Keratinocyte (primary cell): ENCODE measurements around the gene MYBPC1. TPM values are rescaled to one million over a fixed set of nuclear protein-coding genes. Genes with fewer than 3 reads are reported as not detected.

ENCODE experiments used
- DNase-seq: peaks from one replicate; pipeline ENCODE4 v3.0.0-alpha.2; 2011; ENCODE audit warnings: low read depth, missing footprints, low spot score
- FAIRE-seq: peaks from 2 replicates; lab custom pipeline; 2011; peaks lifted over from hg19 to GRCh38; lab: Jason Lieb, UNC
- H2AFZ ChIP-seq: 2 replicates; pipeline ENCODE4 v1.6.0; 2012; ENCODE audit warnings: low read length, control low read depth, inconsistent platforms; ENCODE audit not compliant: control insufficient read depth
- H3K27ac ChIP-seq: 2 replicates; pipeline ENCODE4 v1.5.1; 2011; ENCODE audit warnings: low read length; ENCODE audit not compliant: control insufficient read depth, insufficient read depth
- H3K27me3 ChIP-seq: 3 replicates; pipeline ENCODE4 v1.6.0; 2011; ENCODE audit warnings: low read length; ENCODE audit not compliant: control insufficient read depth, insufficient read depth; ENCODE audit errors: extremely low read depth
- H3K36me3 ChIP-seq, 2 experiments: 2 replicates in 1 of 2; 3 replicates in 1 of 2; pipeline ENCODE4 v1.5.1; 2011; ENCODE audit warnings: low read length in 2 of 2, mild to moderate bottlenecking in 1 of 2; ENCODE audit not compliant: control insufficient read depth in 2 of 2, insufficient read depth in 2 of 2; ENCODE audit errors: extremely low read depth in 1 of 2
- H3K4me1 ChIP-seq: 3 replicates; pipeline ENCODE4 v1.5.1; 2011; ENCODE audit warnings: low read length; ENCODE audit not compliant: control insufficient read depth, insufficient read depth; ENCODE audit errors: extremely low read depth
- H3K4me2 ChIP-seq: 3 replicates; pipeline ENCODE4 v1.6.0; 2011; ENCODE audit warnings: low read depth, low read length; ENCODE audit not compliant: control insufficient read depth, insufficient read depth; ENCODE audit errors: extremely low read depth
- H3K4me3 ChIP-seq, 3 experiments: fragments of 200-600 bp in 1 of 3; sonication (generic) in 1 of 3; 2 replicates in 2 of 3; 3 replicates in 1 of 3; pipeline ENCODE4 v1.5.1; 2011 to 2016; ENCODE audit warnings: low read length in 3 of 3, mild to moderate bottlenecking in 3 of 3, control low read depth in 2 of 3, inconsistent platforms in 1 of 3, low read depth in 1 of 3, mixed read lengths in 1 of 3, mixed run types in 1 of 3, moderate library complexity in 1 of 3; ENCODE audit not compliant: control insufficient read depth in 2 of 3, insufficient read depth in 2 of 3; ENCODE audit errors: extremely low read depth in 1 of 3
- H3K79me2 ChIP-seq: 2 replicates; pipeline ENCODE4 v1.6.0; 2012; ENCODE audit warnings: low read length; ENCODE audit not compliant: control insufficient read depth, insufficient read depth
- H3K9ac ChIP-seq: 3 replicates; pipeline ENCODE4 v1.6.0; 2011; ENCODE audit warnings: low read length; ENCODE audit not compliant: control insufficient read depth, insufficient read depth; ENCODE audit errors: extremely low read depth
- H3K9me1 ChIP-seq: 3 replicates; pipeline ENCODE4 v1.6.0; 2011; ENCODE audit warnings: low read length; ENCODE audit not compliant: control insufficient read depth, insufficient read depth; ENCODE audit errors: extremely low read depth
- H3K9me3 ChIP-seq: 2 replicates; pipeline ENCODE4 v1.5.1; 2012; ENCODE audit warnings: low read depth, low read length; ENCODE audit not compliant: control insufficient read depth
- H4K20me1 ChIP-seq: 3 replicates; pipeline ENCODE4 v1.6.0; 2011; ENCODE audit warnings: low read length; ENCODE audit not compliant: control insufficient read depth, insufficient read depth; ENCODE audit errors: extremely low read depth
- EZH2 ChIP-seq: IDR thresholded peaks from one replicate; pipeline ENCODE4 v1.6.1; 2012; ENCODE audit warnings: inconsistent platforms, mild to moderate bottlenecking, low read length, moderate library complexity
- dilution Hi-C: fragments of 300-500 bp; cut with MboI; formaldehyde crosslinking; loops from one replicate; pipeline ENCODE4 v1.7.0; 2020; ENCODE audit warnings: low sequenced_read_pairs; ENCODE audit not compliant: extremely low pct_ligation_motif_present
- polyA plus RNA-seq, 5 experiments: library from polyadenylated mRNA; depleted of rRNA in 3 of 5; stranded (reverse) in 3 of 5; stranded (forward) in 1 of 5; unstranded in 1 of 5; fragments of >200 nt; gene quantifications; 1 replicate in 1 of 5; 2 replicates in 3 of 5; 3 replicates in 1 of 5; pipeline versions ENCODE4 v1.2.1 to v1.2.3, GENCODE V29; 2011 to 2012; ENCODE audit warnings: missing spikeins in 2 of 5, low read depth in 1 of 5, low replicate concordance in 1 of 5
- TF ChIP-seq, protein P1 (sequence below), 3 experiments: IDR thresholded peaks in 1 of 3; conservative IDR thresholded peaks in 1 of 3; optimal IDR thresholded peaks in 1 of 3; 2 replicates in 2 of 3; 3 replicates in 1 of 3; pipeline versions ENCODE3 to v1.5.1; 2011; ENCODE audit warnings: low read length in 3 of 3, mild to moderate bottlenecking in 3 of 3, moderate library complexity in 2 of 3, control low read depth in 1 of 3, inconsistent platforms in 1 of 3; ENCODE audit not compliant: insufficient read depth in 2 of 3; ENCODE audit errors: extremely low read depth in 1 of 3

Gene MYBPC1
- polyA plus RNA-seq, 1 donor (not counting 4 experiments of a cell fraction or from before 2014, with no cell fraction given): not detected

DNA sequence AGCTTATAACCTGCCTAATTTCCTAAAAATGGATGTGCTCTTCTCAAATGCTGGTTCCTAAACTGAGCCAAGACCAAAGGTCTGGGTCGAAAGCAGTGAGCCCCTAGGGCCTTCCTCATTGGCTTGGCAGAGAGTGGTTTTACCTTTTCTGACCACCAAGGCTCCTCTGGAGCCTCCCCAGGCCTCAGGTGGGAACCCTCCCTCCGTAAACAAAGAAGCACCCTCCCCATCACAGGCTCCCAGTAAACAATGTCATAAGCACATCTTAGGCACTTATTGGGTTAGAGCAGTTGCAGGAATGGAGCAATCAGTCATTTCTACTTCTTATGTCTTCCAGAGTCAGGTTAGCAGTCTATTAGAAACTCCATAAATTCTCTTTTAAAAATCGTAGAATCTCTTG lies 108.7 kb downstream of the MYBPC1 start:
- no peak overlapping the region for H3K9ac ChIP-seq
- no peak overlapping the region for H2AFZ ChIP-seq
- peaks cover 4% of the 10 kb centered on the region for H3K4me1 ChIP-seq
- peaks cover 8% of the 10 kb centered on the region for H3K79me2 ChIP-seq
- no peak overlapping the region for H3K27ac ChIP-seq
- H3K4me3 ChIP-seq: no peak overlapping the region
- H3K36me3 ChIP-seq: no peaks in the 10 kb centered on the region
- H3K9me3 ChIP-seq: no peaks in the 10 kb centered on the region
- no peak overlapping the region for H3K4me2 ChIP-seq
- no peaks in the 10 kb centered on the region for H4K20me1 ChIP-seq
- dilution Hi-C loops: no loop called here
- TF ChIP-seq EZH2: no peak
- TF ChIP-seq, protein P1, sequence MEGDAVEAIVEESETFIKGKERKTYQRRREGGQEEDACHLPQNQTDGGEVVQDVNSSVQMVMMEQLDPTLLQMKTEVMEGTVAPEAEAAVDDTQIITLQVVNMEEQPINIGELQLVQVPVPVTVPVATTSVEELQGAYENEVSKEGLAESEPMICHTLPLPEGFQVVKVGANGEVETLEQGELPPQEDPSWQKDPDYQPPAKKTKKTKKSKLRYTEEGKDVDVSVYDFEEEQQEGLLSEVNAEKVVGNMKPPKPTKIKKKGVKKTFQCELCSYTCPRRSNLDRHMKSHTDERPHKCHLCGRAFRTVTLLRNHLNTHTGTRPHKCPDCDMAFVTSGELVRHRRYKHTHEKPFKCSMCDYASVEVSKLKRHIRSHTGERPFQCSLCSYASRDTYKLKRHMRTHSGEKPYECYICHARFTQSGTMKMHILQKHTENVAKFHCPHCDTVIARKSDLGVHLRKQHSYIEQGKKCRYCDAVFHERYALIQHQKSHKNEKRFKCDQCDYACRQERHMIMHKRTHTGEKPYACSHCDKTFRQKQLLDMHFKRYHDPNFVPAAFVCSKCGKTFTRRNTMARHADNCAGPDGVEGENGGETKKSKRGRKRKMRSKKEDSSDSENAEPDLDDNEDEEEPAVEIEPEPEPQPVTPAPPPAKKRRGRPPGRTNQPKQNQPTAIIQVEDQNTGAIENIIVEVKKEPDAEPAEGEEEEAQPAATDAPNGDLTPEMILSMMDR (optimal IDR thresholded peaks at IDR 0.05 in 1 of 3, IDR thresholded peaks at IDR 0.05 in 1 of 3, conservative IDR thresholded peaks at IDR 0.05 in 1 of 3; ENCODE audit: extremely low read depth in 1 of 3, insufficient read depth in 2 of 3, low read length in 3 of 3): no peak
- no peak for FAIRE-seq
- H3K27me3 ChIP-seq: no peaks in the 10 kb centered on the region
- no peaks in the 10 kb centered on the region for H3K9me1 ChIP-seq
- no peak for DNase-seq

DNA sequence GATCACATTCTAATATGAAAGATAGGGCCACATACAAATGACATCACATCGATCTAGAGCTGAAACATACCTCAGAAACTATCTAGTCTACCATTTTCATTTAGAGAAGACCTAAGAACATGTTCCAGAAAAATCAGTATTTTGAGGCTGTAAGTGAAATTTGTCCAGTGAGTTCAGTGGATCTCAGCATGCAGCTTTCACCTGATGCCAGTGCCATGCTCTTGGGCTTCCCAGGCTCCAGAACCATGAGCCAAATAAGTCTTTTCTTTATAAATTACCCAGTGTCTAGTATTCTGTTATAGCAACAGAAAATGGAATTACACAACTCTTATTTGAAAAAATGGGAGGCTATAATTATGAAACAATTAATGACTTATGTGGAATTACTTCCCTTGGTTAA lies 111.6 kb downstream of the MYBPC1 start:
- H3K9me1 ChIP-seq: no peaks in the 10 kb centered on the region
- dilution Hi-C loops: no loop called here
- H3K79me2 ChIP-seq: peaks cover 4% of the 10 kb centered on the region
- H4K20me1 ChIP-seq: no peaks in the 10 kb centered on the region
- H3K4me3 ChIP-seq: no peak overlapping the region
- H3K36me3 ChIP-seq: no peaks in the 10 kb centered on the region
- no peak overlapping the region for H2AFZ ChIP-seq
- H3K27me3 ChIP-seq: no peaks in the 10 kb centered on the region
- DNase-seq: no peak
- FAIRE-seq: no peak
- no peaks in the 10 kb centered on the region for H3K9me3 ChIP-seq
- H3K27ac ChIP-seq: no peak overlapping the region
- H3K9ac ChIP-seq: no peak overlapping the region
- H3K4me1 ChIP-seq: no peaks in the 10 kb centered on the region
- H3K4me2 ChIP-seq: no peak overlapping the region
- TF ChIP-seq, protein P1 (optimal IDR thresholded peaks at IDR 0.05 in 1 of 3, IDR thresholded peaks at IDR 0.05 in 1 of 3, conservative IDR thresholded peaks at IDR 0.05 in 1 of 3; ENCODE audit: extremely low read depth in 1 of 3, insufficient read depth in 2 of 3, low read length in 3 of 3): no peak
- TF ChIP-seq EZH2: no peak
